Measurements from ENCODE around the gene CD99L2. TPM values are rescaled to one million over a fixed set of nuclear protein-coding genes. Genes with fewer than 3 reads are reported as not detected.

The CD99L2 gene
- polyA plus RNA-seq, 1 donor from 2014 or later = 61.0 TPM

DNA sequence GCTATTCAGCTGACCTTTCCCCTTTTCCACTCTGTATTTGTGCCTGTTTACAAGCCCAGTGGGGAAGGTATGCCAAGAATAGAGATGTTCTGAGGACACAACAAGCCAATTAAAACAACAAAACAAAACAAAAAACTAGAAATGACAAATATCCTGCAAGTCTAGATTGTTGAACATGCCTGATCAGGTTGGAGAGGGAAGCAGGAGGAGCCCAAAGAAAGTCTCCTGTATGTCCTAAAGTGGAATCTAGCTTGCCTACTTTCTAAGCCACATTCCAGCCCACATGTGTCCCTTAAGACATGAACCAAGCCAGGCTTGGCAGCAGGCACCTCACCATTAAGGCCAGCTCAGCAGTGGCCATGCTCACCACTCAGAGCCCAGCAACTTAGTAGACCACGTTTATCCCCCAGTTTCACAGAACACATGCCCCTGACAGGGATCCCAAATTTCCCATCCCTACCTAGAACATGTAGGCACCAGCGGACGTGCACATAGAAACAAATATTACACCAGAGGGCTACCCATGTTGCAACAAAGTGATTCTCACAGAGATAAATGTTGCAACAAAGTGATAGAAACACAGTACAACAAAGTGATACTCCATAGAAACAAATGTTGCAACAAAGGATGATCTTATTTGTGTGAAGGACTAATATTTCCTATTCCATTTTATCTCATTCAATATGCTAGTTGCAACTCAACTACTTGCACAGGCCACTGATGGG lies 48.3 kb downstream of the CD99L2 start:
- no peaks in the 10 kb centered on the region for H4K20me1 ChIP-seq (ENCODE audit: insufficient read depth)
- no peak overlapping the region for H3K4me3 ChIP-seq (ENCODE audit: low read length)
- H3K9me3 ChIP-seq (ENCODE audit: low read length) = no peaks in the 10 kb centered on the region
- no peak for TF ChIP-seq EZH2 (IDR thresholded peaks at IDR 0.05; ENCODE audit: borderline replicate concordance, insufficient read depth, low read length, poor library complexity, severe bottlenecking)
- no peak for TF ChIP-seq SMC3 (conservative IDR thresholded peaks at IDR 0.05; ENCODE audit: poor library complexity)
- TF ChIP-seq EP300 (conservative IDR thresholded peaks at IDR 0.05; ENCODE audit: poor library complexity, severe bottlenecking) = no peak
- no peaks in the 10 kb centered on the region for H3K79me2 ChIP-seq (replicated peaks; ENCODE audit: insufficient read depth, low read length)
- H3K4me2 ChIP-seq (ENCODE audit: low read length) = no peak overlapping the region
- no peak overlapping the region for H3K27ac ChIP-seq (ENCODE audit: low read length)
- no peak overlapping the region for H2AFZ ChIP-seq (ENCODE audit: low read depth, low read length)
- H3K36me3 ChIP-seq (ENCODE audit: insufficient read depth, low read length) = no peaks in the 10 kb centered on the region
- H3K27me3 ChIP-seq (ENCODE audit: insufficient read depth, low read depth, low read length) = no peaks in the 10 kb centered on the region
- no peaks in the 10 kb centered on the region for H3K9me2 ChIP-seq (ENCODE audit: insufficient read depth, low read length)
- no peaks in the 10 kb centered on the region for H3F3A ChIP-seq (ENCODE audit: insufficient read depth, low read length, poor library complexity, severe bottlenecking)
- no peak overlapping the region for H3K9ac ChIP-seq (ENCODE audit: low read length)

GRCh38 chrX:150849486-150849885 lies 49.0 kb downstream of the CD99L2 start:
- no peaks in the 10 kb centered on the region for H4K20me1 ChIP-seq (ENCODE audit: insufficient read depth)
- no peak overlapping the region for H3K4me3 ChIP-seq (ENCODE audit: low read length)
- H3K27ac ChIP-seq (ENCODE audit: low read length) = no peak overlapping the region
- no peaks in the 10 kb centered on the region for H3K9me3 ChIP-seq (ENCODE audit: low read length)
- H3K36me3 ChIP-seq (ENCODE audit: insufficient read depth, low read length) = no peaks in the 10 kb centered on the region
- no peak overlapping the region for H3K9ac ChIP-seq (ENCODE audit: low read length)
- H3K79me2 ChIP-seq (replicated peaks; ENCODE audit: insufficient read depth, low read length) = no peaks in the 10 kb centered on the region
- no peak overlapping the region for H3K4me2 ChIP-seq (ENCODE audit: low read length)
- H3K27me3 ChIP-seq (ENCODE audit: insufficient read depth, low read depth, low read length) = no peaks in the 10 kb centered on the region
- H3K9me2 ChIP-seq (ENCODE audit: insufficient read depth, low read length) = no peaks in the 10 kb centered on the region
- no peak overlapping the region for H2AFZ ChIP-seq (ENCODE audit: low read depth, low read length)
- TF ChIP-seq, protein P1, sequence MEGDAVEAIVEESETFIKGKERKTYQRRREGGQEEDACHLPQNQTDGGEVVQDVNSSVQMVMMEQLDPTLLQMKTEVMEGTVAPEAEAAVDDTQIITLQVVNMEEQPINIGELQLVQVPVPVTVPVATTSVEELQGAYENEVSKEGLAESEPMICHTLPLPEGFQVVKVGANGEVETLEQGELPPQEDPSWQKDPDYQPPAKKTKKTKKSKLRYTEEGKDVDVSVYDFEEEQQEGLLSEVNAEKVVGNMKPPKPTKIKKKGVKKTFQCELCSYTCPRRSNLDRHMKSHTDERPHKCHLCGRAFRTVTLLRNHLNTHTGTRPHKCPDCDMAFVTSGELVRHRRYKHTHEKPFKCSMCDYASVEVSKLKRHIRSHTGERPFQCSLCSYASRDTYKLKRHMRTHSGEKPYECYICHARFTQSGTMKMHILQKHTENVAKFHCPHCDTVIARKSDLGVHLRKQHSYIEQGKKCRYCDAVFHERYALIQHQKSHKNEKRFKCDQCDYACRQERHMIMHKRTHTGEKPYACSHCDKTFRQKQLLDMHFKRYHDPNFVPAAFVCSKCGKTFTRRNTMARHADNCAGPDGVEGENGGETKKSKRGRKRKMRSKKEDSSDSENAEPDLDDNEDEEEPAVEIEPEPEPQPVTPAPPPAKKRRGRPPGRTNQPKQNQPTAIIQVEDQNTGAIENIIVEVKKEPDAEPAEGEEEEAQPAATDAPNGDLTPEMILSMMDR (IDR thresholded peaks at IDR 0.05; ENCODE audit: poor library complexity, severe bottlenecking) = no peak
- TF ChIP-seq MXI1 (conservative IDR thresholded peaks at IDR 0.05; ENCODE audit: poor library complexity, severe bottlenecking) (no peak), SMC3 (conservative IDR thresholded peaks at IDR 0.05; ENCODE audit: poor library complexity) (no peak), RAD21 (conservative IDR thresholded peaks at IDR 0.05) (no peak), EZH2 (IDR thresholded peaks at IDR 0.05; ENCODE audit: borderline replicate concordance, insufficient read depth, low read length, poor library complexity, severe bottlenecking) (no peak), EP300 (conservative IDR thresholded peaks at IDR 0.05; ENCODE audit: poor library complexity, severe bottlenecking) (no peak), TAF1 (IDR thresholded peaks at IDR 0.05; ENCODE audit: low read depth) (no peak), POLR2AphosphoS5 (IDR thresholded peaks at IDR 0.05) (no peak)
- TF ChIP-seq, protein P2, sequence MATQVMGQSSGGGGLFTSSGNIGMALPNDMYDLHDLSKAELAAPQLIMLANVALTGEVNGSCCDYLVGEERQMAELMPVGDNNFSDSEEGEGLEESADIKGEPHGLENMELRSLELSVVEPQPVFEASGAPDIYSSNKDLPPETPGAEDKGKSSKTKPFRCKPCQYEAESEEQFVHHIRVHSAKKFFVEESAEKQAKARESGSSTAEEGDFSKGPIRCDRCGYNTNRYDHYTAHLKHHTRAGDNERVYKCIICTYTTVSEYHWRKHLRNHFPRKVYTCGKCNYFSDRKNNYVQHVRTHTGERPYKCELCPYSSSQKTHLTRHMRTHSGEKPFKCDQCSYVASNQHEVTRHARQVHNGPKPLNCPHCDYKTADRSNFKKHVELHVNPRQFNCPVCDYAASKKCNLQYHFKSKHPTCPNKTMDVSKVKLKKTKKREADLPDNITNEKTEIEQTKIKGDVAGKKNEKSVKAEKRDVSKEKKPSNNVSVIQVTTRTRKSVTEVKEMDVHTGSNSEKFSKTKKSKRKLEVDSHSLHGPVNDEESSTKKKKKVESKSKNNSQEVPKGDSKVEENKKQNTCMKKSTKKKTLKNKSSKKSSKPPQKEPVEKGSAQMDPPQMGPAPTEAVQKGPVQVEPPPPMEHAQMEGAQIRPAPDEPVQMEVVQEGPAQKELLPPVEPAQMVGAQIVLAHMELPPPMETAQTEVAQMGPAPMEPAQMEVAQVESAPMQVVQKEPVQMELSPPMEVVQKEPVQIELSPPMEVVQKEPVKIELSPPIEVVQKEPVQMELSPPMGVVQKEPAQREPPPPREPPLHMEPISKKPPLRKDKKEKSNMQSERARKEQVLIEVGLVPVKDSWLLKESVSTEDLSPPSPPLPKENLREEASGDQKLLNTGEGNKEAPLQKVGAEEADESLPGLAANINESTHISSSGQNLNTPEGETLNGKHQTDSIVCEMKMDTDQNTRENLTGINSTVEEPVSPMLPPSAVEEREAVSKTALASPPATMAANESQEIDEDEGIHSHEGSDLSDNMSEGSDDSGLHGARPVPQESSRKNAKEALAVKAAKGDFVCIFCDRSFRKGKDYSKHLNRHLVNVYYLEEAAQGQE (IDR thresholded peaks at IDR 0.05; ENCODE audit: borderline replicate concordance) = no peak
- no peaks in the 10 kb centered on the region for H3F3A ChIP-seq (ENCODE audit: insufficient read depth, low read length, poor library complexity, severe bottlenecking)
